ENCODE measurements around the gene SLC47A1. TPM values are rescaled to one million over a fixed set of nuclear protein-coding genes. Genes with fewer than 3 reads are reported as not detected.

The SLC47A1 gene
- total and polyA plus RNA-seq, 2 of the 13 experiments (the other 11 are each of a cell fraction or from before 2014, with no cell fraction given), result 42.1 to 67.5 TPM

- peak overlapping the region; percentile 54 for H3K4me2 ChIP-seq (ENCODE audit: low read depth, low read length)
- peak; percentile 76 for ATAC-seq
- CTCF ChIA-PET (ENCODE audit: low intra/inter-chr PET ratio, low total read pairs), result no interaction called here
- H3K9me3 ChIP-seq (ENCODE audit: low read length), result no peaks in the 10 kb centered on the region
- H3K79me2 ChIP-seq (ENCODE audit: insufficient read depth, low read length), result no peaks in the 10 kb centered on the region
- DNase-seq (ENCODE audit: low spot score), result peak; percentile 91
- POLR2A ChIA-PET, result interaction anchor here (0.7 to 4.0 kb wide), 10 partner anchors 9 to 178 kb away, joined by 3 to 43 read pairs (median 6); partner anchors contain the start of genes ALDH3A2 and SLC47A1
- 30% methylated on average over 7 of the region's 7 CpGs for WGBS (ENCODE audit: low lambda C conversion rate)
- peak overlapping the region; percentile 62 for H3K9ac ChIP-seq (ENCODE audit: insufficient read depth, low read depth, low read length)
- no peaks in the 10 kb centered on the region for H4K20me1 ChIP-seq (ENCODE audit: insufficient read depth, low read length)
- peaks cover 84% of the 10 kb centered on the region for H3K4me1 ChIP-seq (ENCODE audit: insufficient read depth, low read length)
- peak overlapping the region in 1 of 3 experiments; percentile 26; a peak in 1 of 6 replicates for H3K4me3 ChIP-seq (replicated peaks in 1 of 3; ENCODE audit: insufficient read depth in 1 of 3, low read depth in 2 of 3, low read length in 3 of 3)
- H3K36me3 ChIP-seq (replicated peaks in 1 of 2; ENCODE audit: control insufficient read depth in 1 of 2, insufficient read depth in 2 of 2, low read length in 2 of 2), result peaks cover 2 to 23% of the 10 kb centered on the region in 2 experiments; a peak in 4 of 5 replicates
- no peak overlapping the region for H2AFZ ChIP-seq (ENCODE audit: low read length)
- no TSS peak for BruUV-seq (replicated peaks)
- intact Hi-C loops (cut with micrococcal nuclease; ENCODE audit: unreplicated experiment), result loop anchor here (2.0 kb wide), 1 partner anchor 99 kb away; the partner anchor contains the start of gene ALDH3A2
- peak overlapping the region; percentile 89 for H3K27ac ChIP-seq (ENCODE audit: extremely low read length, insufficient read depth, low read length)
- in situ Hi-C loops (cut with HindIII; ENCODE audit: extremely low pct_ligation_motif_present, low pct_unique_long_range_greater_than_20kb), result no loop called here
- no peaks in the 10 kb centered on the region for H3K27me3 ChIP-seq (ENCODE audit: control insufficient read depth in 1 of 2, insufficient read depth in 2 of 2, low read length in 2 of 2)
- peak; percentile 87 for FAIRE-seq
- peak; percentile 61; the same call in 1 of the 2 replicates for TF ChIP-seq MTA1 (CRISPR knock-in tag; IDR thresholded peaks at IDR 0.05; ENCODE audit: borderline replicate concordance)
- TF ChIP-seq ZNF775 (CRISPR knock-in tag; IDR thresholded peaks at IDR 0.05; ENCODE audit: borderline replicate concordance), result 0 out of 2 replicates have a peak, but pooled peaks have one; percentile 12
- no peak for TF ChIP-seq RORA (CRISPR knock-in tag; IDR thresholded peaks at IDR 0.05)
- TF ChIP-seq ZNF878 (CRISPR knock-in tag; IDR thresholded peaks at IDR 0.05), result peak; percentile 84
- 0 out of 2 replicates have a peak, but pooled peaks have one; percentile 21 for TF ChIP-seq ADNP (CRISPR knock-in tag; IDR thresholded peaks at IDR 0.05)
- peak; percentile 85; the same call in 1 of the 2 replicates for TF ChIP-seq TBX3 (IDR thresholded peaks at IDR 0.05; ENCODE audit: borderline replicate concordance)
- TF ChIP-seq CAMTA2 (CRISPR knock-in tag; IDR thresholded peaks at IDR 0.05; ENCODE audit: borderline replicate concordance), result no peak
- no peak for TF ChIP-seq ZNF318 (CRISPR knock-in tag; IDR thresholded peaks at IDR 0.05)
- no peak for TF ChIP-seq GPN1 (CRISPR knock-in tag; IDR thresholded peaks at IDR 0.05; ENCODE audit: borderline replicate concordance)
- peak; percentile 75; the same call in 1 of the 2 replicates for TF ChIP-seq ZNF317 (CRISPR knock-in tag; IDR thresholded peaks at IDR 0.05)
- TF ChIP-seq, protein P1, sequence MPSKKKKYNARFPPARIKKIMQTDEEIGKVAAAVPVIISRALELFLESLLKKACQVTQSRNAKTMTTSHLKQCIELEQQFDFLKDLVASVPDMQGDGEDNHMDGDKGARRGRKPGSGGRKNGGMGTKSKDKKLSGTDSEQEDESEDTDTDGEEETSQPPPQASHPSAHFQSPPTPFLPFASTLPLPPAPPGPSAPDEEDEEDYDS (CRISPR knock-in tag; IDR thresholded peaks at IDR 0.05), result no peak
- peak; percentile 76 for TF ChIP-seq SOX13 (IDR thresholded peaks at IDR 0.05)
- peak in 1 of 2 experiments; percentile 94; a peak in 2 of 4 replicates for TF ChIP-seq SOX13 (CRISPR knock-in tag; conservative IDR thresholded peaks at IDR 0.05 in 1 of 2, IDR thresholded peaks at IDR 0.05 in 1 of 2)
- TF ChIP-seq ZNF446 (CRISPR knock-in tag; IDR thresholded peaks at IDR 0.05), result no peak
Observed at GRCh38 chr17:19549746-19550623, 16.3 kb downstream of the SLC47A1 start.
